ENCODE results near the gene ZNF521.

The ZNF521 gene

GRCh38 chr18:25326361-25326952, 25.5 kb downstream of the ZNF521 start:
- no peaks in the 10 kb centered on the region for H3K36me3 ChIP-seq
- no peak overlapping the region for H3K4me3 ChIP-seq (ENCODE audit: low read depth in 1 of 2, low read length in 1 of 2)
- H3K4me1 ChIP-seq (ENCODE audit: control insufficient read depth in 1 of 2, insufficient read depth in 1 of 2, low read depth in 1 of 2, low read length in 1 of 2), result peaks cover 0 to 3% of the 10 kb centered on the region in 2 experiments
- TF ChIP-seq CTCF (IDR thresholded peaks at IDR 0.05), result no peak
- H3K27ac ChIP-seq, result no peak overlapping the region
- H3K9me3 ChIP-seq, result no peaks in the 10 kb centered on the region
- no peaks in the 10 kb centered on the region for H3K27me3 ChIP-seq

GRCh38 chr18:25322806-25323205, 29.2 kb downstream of the ZNF521 start:
- no peak overlapping the region for H3K27ac ChIP-seq
- H3K27me3 ChIP-seq, result no peaks in the 10 kb centered on the region
- peaks cover 0 to 3% of the 10 kb centered on the region in 2 experiments for H3K4me1 ChIP-seq (ENCODE audit: control insufficient read depth in 1 of 2, insufficient read depth in 1 of 2, low read depth in 1 of 2, low read length in 1 of 2)
- TF ChIP-seq CTCF (IDR thresholded peaks at IDR 0.05), result no peak
- no peaks in the 10 kb centered on the region for H3K36me3 ChIP-seq
- no peaks in the 10 kb centered on the region for H3K9me3 ChIP-seq
- H3K4me3 ChIP-seq (ENCODE audit: low read depth in 1 of 2, low read length in 1 of 2), result no peak overlapping the region

GRCh38 chr18:25316381-25317018, 35.5 kb downstream of the ZNF521 start:
- no peak overlapping the region for H3K27ac ChIP-seq
- no peak for TF ChIP-seq CTCF (IDR thresholded peaks at IDR 0.05)
- H3K4me3 ChIP-seq (ENCODE audit: low read depth in 1 of 2, low read length in 1 of 2), result no peak overlapping the region
- H3K4me1 ChIP-seq (ENCODE audit: control insufficient read depth in 1 of 2, insufficient read depth in 1 of 2, low read depth in 1 of 2, low read length in 1 of 2), result no peaks in the 10 kb centered on the region
- H3K27me3 ChIP-seq, result no peaks in the 10 kb centered on the region
- H3K36me3 ChIP-seq, result no peaks in the 10 kb centered on the region
- H3K9me3 ChIP-seq, result no peaks in the 10 kb centered on the region

GRCh38 chr18:25314838-25315190, 37.2 kb downstream of the ZNF521 start:
- no peak overlapping the region for H3K4me3 ChIP-seq (ENCODE audit: low read depth in 1 of 2, low read length in 1 of 2)
- no peak overlapping the region for H3K27ac ChIP-seq
- no peak for TF ChIP-seq CTCF (IDR thresholded peaks at IDR 0.05)
- H3K4me1 ChIP-seq (ENCODE audit: control insufficient read depth in 1 of 2, insufficient read depth in 1 of 2, low read depth in 1 of 2, low read length in 1 of 2), result no peaks in the 10 kb centered on the region
- H3K9me3 ChIP-seq, result no peaks in the 10 kb centered on the region
- no peaks in the 10 kb centered on the region for H3K36me3 ChIP-seq
- no peaks in the 10 kb centered on the region for H3K27me3 ChIP-seq

- Histone ChIP-seq H3K9me3 (no peaks in the 10 kb centered on the region), H3K36me3 (no peaks in the 10 kb centered on the region), H3K4me3 (ENCODE audit: low read depth in 1 of 2, low read length in 1 of 2) (no peak overlapping the region), H3K27ac (no peak overlapping the region), H3K27me3 (no peaks in the 10 kb centered on the region), H3K4me1 (ENCODE audit: control insufficient read depth in 1 of 2, insufficient read depth in 1 of 2, low read depth in 1 of 2, low read length in 1 of 2) (no peaks in the 10 kb centered on the region)
- no peak for TF ChIP-seq CTCF (IDR thresholded peaks at IDR 0.05)
These were observed 37.7 kb downstream of the ZNF521 start for GRCh38 chr18:25314151-25314837.

All from neutrophil (primary cell).